ENCODE measurements around the gene ATP4B. TPM values are rescaled to one million over a fixed set of nuclear protein-coding genes. Genes with fewer than 3 reads are reported as not detected.

The ATP4B gene
- under 1 TPM in 1 of 2 donors, not detected in 1; 0.34 TPM for total RNA-seq

GRCh38 chr13:113657851-113658741 lies at the start of gene ATP4B:
TSS of gene ATP4B (minus strand) at chr13:113658198. CDS start at chr13:113658144, 54 bp downstream.
- H3K36me3 ChIP-seq, result no peaks in the 10 kb centered on the region
- no peaks in the 10 kb centered on the region for H3K4me1 ChIP-seq (replicated peaks)
- no peak for DNase-seq (ENCODE audit: low spot score)
- intact Hi-C loops (cut with DNase I), result no loop called here
- 90% methylated on average over 47 of the region's 47 CpGs for WGBS
- no peaks in the 10 kb centered on the region for H3K9me3 ChIP-seq
- H3K27me3 ChIP-seq (replicated peaks; ENCODE audit: insufficient read depth), result no peaks in the 10 kb centered on the region
- TF ChIP-seq CTCF (IDR thresholded peaks at IDR 0.05) (no peak), POLR2AphosphoS5 (IDR thresholded peaks at IDR 0.05) (no peak), POLR2A (IDR thresholded peaks at IDR 0.05) (no peak)
- H3K27ac ChIP-seq, result no peak within 1 kb of the TSS
- no peak within 1 kb of the TSS for H3K4me3 ChIP-seq

DNA sequence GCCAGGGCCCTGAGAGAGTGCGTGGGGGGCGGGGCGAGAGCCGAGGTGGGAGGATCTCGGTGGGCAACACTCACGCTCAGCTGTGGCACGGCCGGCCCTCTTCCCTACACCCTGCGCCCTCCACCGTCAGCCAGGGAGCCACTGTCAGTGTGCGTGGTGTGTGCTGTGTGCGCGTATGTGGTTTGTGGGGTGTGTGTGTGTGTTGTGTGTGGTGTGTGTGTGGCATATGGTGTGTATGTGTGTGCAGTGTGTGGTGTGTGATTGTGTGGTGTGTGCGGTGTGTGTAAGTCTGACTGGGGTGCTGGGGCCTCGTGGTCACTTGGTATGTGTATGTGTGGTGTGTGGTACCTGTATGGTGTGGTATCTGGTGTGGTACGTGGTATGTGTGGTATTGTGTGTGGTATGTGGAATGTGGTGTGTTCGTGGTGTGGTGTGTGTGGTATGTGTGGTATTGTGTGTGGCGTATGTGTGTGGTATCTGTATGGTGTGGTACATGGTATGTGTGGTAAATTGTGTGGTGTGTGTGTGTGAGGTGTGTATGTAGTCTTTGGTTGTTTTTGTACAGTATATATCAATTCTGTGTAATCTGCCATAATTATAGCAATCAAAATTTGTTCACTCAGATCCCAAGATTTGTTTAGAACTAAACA lies 14.1 kb upstream of the ATP4B start:
- DNase-seq (ENCODE audit: low spot score), result no peak
- intact Hi-C loops (cut with DNase I), result no loop called here
- 87% methylated on average over 18 of the region's 18 CpGs for WGBS
- no peaks in the 10 kb centered on the region for H3K36me3 ChIP-seq
- H3K9me3 ChIP-seq, result no peaks in the 10 kb centered on the region
- H3K27me3 ChIP-seq (replicated peaks; ENCODE audit: insufficient read depth), result no peaks in the 10 kb centered on the region
- TF ChIP-seq POLR2A (IDR thresholded peaks at IDR 0.05) (no peak), CTCF (IDR thresholded peaks at IDR 0.05) (no peak), POLR2AphosphoS5 (IDR thresholded peaks at IDR 0.05) (no peak)
- no peak overlapping the region for H3K27ac ChIP-seq
- no peaks in the 10 kb centered on the region for H3K4me1 ChIP-seq (replicated peaks)
- H3K4me3 ChIP-seq, result no peak overlapping the region

GRCh38 chr13:113671066-113672001 lies 13.3 kb upstream of the ATP4B start:
- intact Hi-C loops (cut with DNase I), result no loop called here
- H3K36me3 ChIP-seq, result no peaks in the 10 kb centered on the region
- TF ChIP-seq CTCF (IDR thresholded peaks at IDR 0.05), result no peak
- H3K27ac ChIP-seq, result no peak overlapping the region
- H3K9me3 ChIP-seq, result no peaks in the 10 kb centered on the region
- no peak for DNase-seq (ENCODE audit: low spot score)
- H3K4me1 ChIP-seq (replicated peaks), result no peaks in the 10 kb centered on the region
- no peak overlapping the region for H3K4me3 ChIP-seq
- no peaks in the 10 kb centered on the region for H3K27me3 ChIP-seq (replicated peaks; ENCODE audit: insufficient read depth)
- WGBS, result 93% methylated on average over 54 of the region's 54 CpGs

- 91% methylated on average over 19 of the region's 19 CpGs for WGBS
- Histone ChIP-seq H3K27me3 (replicated peaks; ENCODE audit: insufficient read depth) (no peaks in the 10 kb centered on the region), H3K4me3 (no peak overlapping the region), H3K9me3 (no peaks in the 10 kb centered on the region), H3K36me3 (no peaks in the 10 kb centered on the region), H3K4me1 (replicated peaks) (no peaks in the 10 kb centered on the region), H3K27ac (no peak overlapping the region)
- no peak for DNase-seq (ENCODE audit: low spot score)
- intact Hi-C loops (cut with DNase I), result no loop called here
- TF ChIP-seq POLR2A (IDR thresholded peaks at IDR 0.05), result no peak
- no peak for TF ChIP-seq CTCF (IDR thresholded peaks at IDR 0.05)
- no peak for TF ChIP-seq POLR2AphosphoS5 (IDR thresholded peaks at IDR 0.05)
Observed at GRCh38 chr13:113670541-113670940, 12.5 kb upstream of the ATP4B start.

All from prostate gland (tissue), 2 donors.